Activated CD4-positive, alpha-beta memory T cell treated with anti-CD3 and anti-CD28 coated beads for 36 hours (primary cell): ENCODE measurements around the gene CNNM4. TPM values are rescaled to one million over a fixed set of nuclear protein-coding genes. Genes with fewer than 3 reads are reported as not detected.

ENCODE experiments used
- CTCF ChIA-PET: fragments of 350-600 bp; sonication (Branson Sonifier 250); formaldehyde crosslinking; loops from one replicate; lab custom pipeline; 2021; ENCODE audit warnings: antibody characterized with exemption, inconsistent platforms; lab: Charles Lee
- POLR2A ChIA-PET: fragments of 350-600 bp; sonication (Branson Sonifier 250); formaldehyde crosslinking; loops from one replicate; lab custom pipeline; 2021; ENCODE audit warnings: antibody characterized with exemption; lab: Charles Lee
- DNase-seq: peaks from one replicate; pipeline ENCODE4 v3.0.0-alpha.2; 2020
- H3K27ac Mint-ChIP-seq: one replicate; pipeline ENCODE4 v1.8.0; 2021; ENCODE audit warnings: mixed read lengths
- H3K27me3 Mint-ChIP-seq: one replicate; pipeline ENCODE4 v1.8.0; 2021; ENCODE audit warnings: mixed read lengths
- H3K36me3 Mint-ChIP-seq: one replicate; pipeline ENCODE4 v1.8.0; 2021; ENCODE audit warnings: mixed read lengths
- H3K4me1 Mint-ChIP-seq: one replicate; pipeline ENCODE4 v1.8.0; 2021; ENCODE audit warnings: low read depth, mixed read lengths
- H3K4me3 Mint-ChIP-seq: one replicate; pipeline ENCODE4 v1.8.0; 2021; ENCODE audit warnings: mild to moderate bottlenecking, mixed read lengths
- H3K9me3 Mint-ChIP-seq: one replicate; pipeline ENCODE4 v1.8.0; 2021; ENCODE audit warnings: mixed read lengths
- intact Hi-C: fragments of 100-400 bp; cut with micrococcal nuclease; formaldehyde crosslinking; loops from one replicate; pipeline ENCODE4 v1.15.1; 2023
- total RNA-seq, 2 experiments: library from RNA; stranded (reverse); gene quantifications; one replicate each; pipeline ENCODE4 v1.2.3, GENCODE V29; 2021

The CNNM4 gene
- total RNA-seq, 2 experiments from 2014 or later: 7.5 to 8.2 TPM

GRCh38 chr2:96839875-96840850 is 79.5 kb downstream of the CNNM4 start:
- Mint-ChIP-seq H3K9me3 (no peaks in the 10 kb centered on the region), H3K36me3 (peaks cover 6% of the 10 kb centered on the region), H3K27me3 (no peaks in the 10 kb centered on the region), H3K4me1 (peaks cover 20% of the 10 kb centered on the region), H3K27ac (no peak overlapping the region), H3K4me3 (no peak overlapping the region)
- DNase-seq: no peak
- intact Hi-C loops: no loop called here
- ChIA-PET CTCF (interaction anchor here (0.6 to 2.0 kb wide), 5 partner anchors 15 to 694 kb away, joined by 3 to 10 read pairs (median 4); partner anchors contain the start of gene ANKRD39), POLR2A (interaction anchor here (0.5 to 1.5 kb wide), 3 partner anchors 17 to 174 kb away, joined by 3 to 6 read pairs (median 3); partner anchors contain the start of genes ANKRD39 and CNNM3)

GRCh38 chr2:96841701-96842495 is 81.2 kb downstream of the CNNM4 start:
- Mint-ChIP-seq H3K36me3 (peaks cover 8% of the 10 kb centered on the region), H3K27ac (no peak overlapping the region), H3K9me3 (no peaks in the 10 kb centered on the region), H3K4me1 (peaks cover 20% of the 10 kb centered on the region), H3K4me3 (no peak overlapping the region), H3K27me3 (no peaks in the 10 kb centered on the region)
- ChIA-PET CTCF (interaction anchor here (1.5 kb wide), 1 partner anchor 16 kb away, joined by 10 read pairs; the partner anchor contains the start of gene ANKRD39), POLR2A (interaction anchor here (1.3 kb wide), 1 partner anchor 10 kb away, joined by 8 read pairs; no protein-coding TSS in a partner anchor)
- DNase-seq: no peak
- intact Hi-C loops: no loop called here

- Mint-ChIP-seq H3K27me3 (no peaks in the 10 kb centered on the region), H3K4me3 (no peak overlapping the region), H3K27ac (no peak overlapping the region), H3K36me3 (peaks cover 12% of the 10 kb centered on the region), H3K4me1 (peaks cover 20% of the 10 kb centered on the region), H3K9me3 (no peaks in the 10 kb centered on the region)
- CTCF ChIA-PET: interaction anchor here (1.5 kb wide), 1 partner anchor 16 kb away, joined by 10 read pairs; the partner anchor contains the start of gene ANKRD39
- intact Hi-C loops: no loop called here
- no peak for DNase-seq
- POLR2A ChIA-PET: interaction anchor here (0.8 to 1.3 kb wide), 2 partner anchors 9 to 16 kb away, joined by 3 to 8 read pairs; no protein-coding TSS in a partner anchor
Observed at GRCh38 chr2:96842600-96842999, 81.9 kb downstream of the CNNM4 start.

GRCh38 chr2:96843538-96844268 is 83.0 kb downstream of the CNNM4 start, which contains the start of gene ANKRD23:
ANKRD23 (minus strand) TSS chr2:96844021; CDS start chr2:96843992, 29 bp downstream.
- CTCF ChIA-PET: interaction anchor here (0.6 to 1.5 kb wide), 2 partner anchors 14 to 308 kb away, joined by 3 to 10 read pairs; partner anchors contain the start of gene ANKRD39
- Mint-ChIP-seq H3K9me3 (no peaks in the 10 kb centered on the region), H3K27me3 (no peaks in the 10 kb centered on the region), H3K36me3 (peaks cover 15% of the 10 kb centered on the region), H3K4me1 (peaks cover 20% of the 10 kb centered on the region), H3K4me3 (no peak within 1 kb of the TSS), H3K27ac (no peak within 1 kb of the TSS)
- DNase-seq: no peak
- POLR2A ChIA-PET: no interaction called here
- intact Hi-C loops: no loop called here

- H3K27ac Mint-ChIP-seq: no peak overlapping the region
- no peak overlapping the region for H3K4me3 Mint-ChIP-seq
- peaks cover 15% of the 10 kb centered on the region for H3K36me3 Mint-ChIP-seq
- peaks cover 15% of the 10 kb centered on the region for H3K4me1 Mint-ChIP-seq
- intact Hi-C loops: no loop called here
- ChIA-PET CTCF (no interaction called here), POLR2A (no interaction called here)
- no peaks in the 10 kb centered on the region for H3K27me3 Mint-ChIP-seq
- DNase-seq: no peak
- H3K9me3 Mint-ChIP-seq: no peaks in the 10 kb centered on the region
Observed at GRCh38 chr2:96844405-96844808, 83.7 kb downstream of the CNNM4 start.

GRCh38 chr2:96846825-96847224 is 86.1 kb downstream of the CNNM4 start:
- no peaks in the 10 kb centered on the region for H3K27me3 Mint-ChIP-seq
- intact Hi-C loops: no loop called here
- H3K27ac Mint-ChIP-seq: no peak overlapping the region
- no peak for DNase-seq
- ChIA-PET CTCF (interaction anchor here (2.8 kb wide), 1 partner anchor 11 kb away, joined by 12 read pairs; the partner anchor contains the start of gene ANKRD39), POLR2A (no interaction called here)
- peaks cover 14% of the 10 kb centered on the region for H3K36me3 Mint-ChIP-seq
- H3K9me3 Mint-ChIP-seq: no peaks in the 10 kb centered on the region
- no peaks in the 10 kb centered on the region for H3K4me1 Mint-ChIP-seq
- no peak overlapping the region for H3K4me3 Mint-ChIP-seq

GRCh38 chr2:96847586-96847985 is 86.9 kb downstream of the CNNM4 start:
- ChIA-PET CTCF (interaction anchor here (0.6 to 2.8 kb wide), 3 partner anchors 10 to 170 kb away, joined by 3 to 12 read pairs (median 7); partner anchors contain the start of gene ANKRD39), POLR2A (no interaction called here)
- intact Hi-C loops: no loop called here
- Mint-ChIP-seq H3K36me3 (peaks cover 16% of the 10 kb centered on the region), H3K4me3 (no peak overlapping the region), H3K9me3 (no peaks in the 10 kb centered on the region), H3K27me3 (no peaks in the 10 kb centered on the region), H3K27ac (no peak overlapping the region), H3K4me1 (no peaks in the 10 kb centered on the region)
- no peak for DNase-seq

- H3K36me3 Mint-ChIP-seq: peaks cover 23% of the 10 kb centered on the region
- peaks cover 2% of the 10 kb centered on the region for H3K4me1 Mint-ChIP-seq
- CTCF ChIA-PET: interaction anchor here (1.5 to 2.8 kb wide), 2 partner anchors 10 to 103 kb away, joined by 7 to 12 read pairs; partner anchors contain the start of gene ANKRD39
- POLR2A ChIA-PET: no interaction called here
- H3K27ac Mint-ChIP-seq: no peak overlapping the region
- H3K9me3 Mint-ChIP-seq: no peaks in the 10 kb centered on the region
- intact Hi-C loops: no loop called here
- H3K27me3 Mint-ChIP-seq: no peaks in the 10 kb centered on the region
- DNase-seq: no peak
- H3K4me3 Mint-ChIP-seq: no peak overlapping the region
Observed at GRCh38 chr2:96848264-96848663, 87.6 kb downstream of the CNNM4 start.

GRCh38 chr2:96852667-96853066 is 92.0 kb downstream of the CNNM4 start:
- ChIA-PET POLR2A (interaction anchor here (2.5 kb wide), 1 partner anchor 10 kb away, joined by 8 read pairs; no protein-coding TSS in a partner anchor), CTCF (interaction anchor here (0.6 to 0.7 kb wide), 3 partner anchors 16 to 243 kb away, joined by 3 read pairs; no protein-coding TSS in a partner anchor)
- H3K4me3 Mint-ChIP-seq: no peak overlapping the region
- no peaks in the 10 kb centered on the region for H3K27me3 Mint-ChIP-seq
- intact Hi-C loops: no loop called here
- no peak for DNase-seq
- H3K27ac Mint-ChIP-seq: no peak overlapping the region
- H3K9me3 Mint-ChIP-seq: no peaks in the 10 kb centered on the region
- H3K36me3 Mint-ChIP-seq: peaks cover 22% of the 10 kb centered on the region
- H3K4me1 Mint-ChIP-seq: peaks cover 16% of the 10 kb centered on the region

- Mint-ChIP-seq H3K4me1 (peaks cover 16% of the 10 kb centered on the region), H3K36me3 (peaks cover 21% of the 10 kb centered on the region), H3K9me3 (no peaks in the 10 kb centered on the region), H3K27ac (no peak overlapping the region), H3K27me3 (no peaks in the 10 kb centered on the region), H3K4me3 (no peak overlapping the region)
- intact Hi-C loops: no loop called here
- CTCF ChIA-PET: interaction anchor here (0.6 kb wide), 1 partner anchor 97 kb away, joined by 3 read pairs; no protein-coding TSS in a partner anchor
- DNase-seq: no peak
- POLR2A ChIA-PET: no interaction called here
Observed at GRCh38 chr2:96853321-96853720, 92.6 kb downstream of the CNNM4 start.
